GM18909 (cell line): ENCODE data around the gene FNDC3A.
"Not testable (repeated sequence)": the region's sequence is repeated elsewhere in the genome, so short reads cannot be mapped to it uniquely, and the experiment has no call there.

Experiments used
- ATAC-seq: cut with Tn5 transposase; IDR thresholded peaks from one replicate; pipeline ENCODE4 v1.9.1; 2021; ENCODE audit warnings: mild to moderate bottlenecking; ENCODE audit not compliant: unreplicated experiment, poor library complexity

Gene FNDC3A

DNA sequence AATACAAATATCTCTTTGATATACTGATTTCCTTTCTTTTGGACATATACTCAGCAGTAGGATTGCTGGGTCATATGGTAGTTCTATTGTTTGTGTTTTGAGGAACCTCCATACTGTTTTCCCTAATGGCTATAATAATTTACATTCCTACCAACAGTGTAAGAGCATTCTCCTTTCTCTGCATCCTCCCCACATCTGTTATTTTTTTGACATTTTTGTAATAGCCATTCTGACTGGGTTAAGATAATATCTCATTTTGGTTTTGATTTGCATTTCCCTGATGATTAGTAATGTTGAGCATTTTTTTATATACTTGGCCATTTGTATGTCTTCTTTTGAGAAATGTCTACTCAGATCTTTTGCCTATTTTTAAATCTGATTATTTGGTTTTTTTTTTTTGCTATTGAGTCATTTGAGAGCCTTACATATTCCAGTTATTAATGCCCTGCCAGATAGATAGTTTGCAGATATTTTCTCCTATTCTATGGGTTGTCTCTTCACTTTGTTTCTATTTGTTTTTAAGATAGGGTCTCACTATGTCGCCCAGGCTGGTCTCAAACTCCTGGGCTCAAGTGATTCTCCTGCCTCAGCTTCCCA, 95.7 kb downstream of the FNDC3A start:
- ATAC-seq = no peak

DNA sequence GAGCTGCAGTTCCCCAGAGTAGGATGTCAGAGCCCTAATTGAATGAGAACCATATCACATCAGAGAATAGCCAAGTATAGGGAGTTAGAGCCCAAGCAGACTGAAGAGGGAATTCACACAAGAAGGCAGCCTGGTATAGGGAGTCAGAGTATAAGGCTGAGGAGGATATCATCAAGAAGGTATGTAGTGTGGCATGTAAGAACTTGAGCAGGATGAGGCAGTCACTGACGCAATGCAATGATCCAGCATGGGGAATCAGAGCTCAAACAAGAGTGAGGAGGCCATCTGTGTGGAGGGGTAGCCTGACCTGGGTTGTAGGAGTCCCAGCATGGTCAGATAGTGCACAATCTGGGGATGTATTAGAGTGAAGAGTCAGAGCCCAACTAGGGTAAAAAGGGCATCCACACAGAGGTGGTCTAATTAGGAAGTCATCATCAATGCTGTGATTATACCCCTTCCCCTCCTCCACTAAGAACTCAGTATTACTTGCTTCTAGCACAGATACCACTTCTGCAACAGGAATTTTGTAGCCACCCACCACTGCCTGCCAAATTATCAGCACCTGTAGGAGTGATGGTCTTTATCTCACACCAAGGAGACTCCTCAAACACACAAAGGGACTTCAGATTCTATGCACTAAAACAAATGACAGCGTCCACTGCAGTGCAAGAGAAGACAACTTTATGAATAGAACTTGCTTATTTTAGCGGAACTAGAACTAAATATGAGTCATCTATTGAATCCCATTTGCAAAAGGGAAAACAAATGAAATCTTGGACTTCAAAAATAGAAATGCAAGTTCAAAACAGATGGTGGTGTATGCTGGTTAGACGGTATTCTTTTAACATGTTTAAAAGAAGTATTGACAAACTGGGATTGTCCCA, 107.2 kb downstream of the FNDC3A start:
- ATAC-seq = peak; percentile 76

DNA sequence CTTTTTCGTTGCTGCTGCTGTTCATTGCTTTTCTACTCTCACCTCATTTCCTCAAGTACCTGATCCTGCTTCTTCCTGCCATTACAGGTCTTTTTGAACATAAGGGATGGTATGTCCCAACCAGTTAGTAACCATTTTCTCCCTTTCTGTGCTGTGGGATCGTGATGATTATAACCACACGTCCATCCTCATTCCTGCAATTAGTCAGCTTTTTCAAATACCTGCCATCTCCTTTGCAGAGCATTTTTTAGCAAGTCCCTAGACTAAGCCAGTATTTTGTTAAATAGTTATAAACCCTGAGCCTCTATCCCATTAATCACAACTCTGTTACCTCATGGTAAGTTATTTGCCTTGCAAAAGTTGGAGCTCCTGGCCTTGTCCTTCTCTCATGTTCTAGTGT, 109.2 kb downstream of the FNDC3A start:
- no peak for ATAC-seq

DNA sequence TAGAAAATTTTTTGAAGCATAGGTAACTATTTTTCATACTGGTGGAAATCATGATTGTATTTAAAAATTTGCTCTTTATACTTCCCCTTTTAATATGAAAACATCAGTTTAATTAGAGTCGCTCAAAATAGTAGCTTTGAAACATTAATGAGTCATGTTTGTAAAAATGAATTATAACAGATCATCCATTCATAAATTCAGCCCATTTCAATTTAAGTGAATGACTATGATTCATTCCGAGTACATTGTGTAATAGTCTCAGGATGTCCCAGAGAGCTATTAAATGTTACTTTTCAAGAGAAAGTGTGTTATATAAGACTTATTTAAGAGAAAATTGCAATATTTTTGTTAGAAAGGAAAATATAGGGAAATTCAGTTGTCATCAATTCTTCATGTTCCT, 111.0 kb downstream of the FNDC3A start:
- no peak for ATAC-seq

DNA sequence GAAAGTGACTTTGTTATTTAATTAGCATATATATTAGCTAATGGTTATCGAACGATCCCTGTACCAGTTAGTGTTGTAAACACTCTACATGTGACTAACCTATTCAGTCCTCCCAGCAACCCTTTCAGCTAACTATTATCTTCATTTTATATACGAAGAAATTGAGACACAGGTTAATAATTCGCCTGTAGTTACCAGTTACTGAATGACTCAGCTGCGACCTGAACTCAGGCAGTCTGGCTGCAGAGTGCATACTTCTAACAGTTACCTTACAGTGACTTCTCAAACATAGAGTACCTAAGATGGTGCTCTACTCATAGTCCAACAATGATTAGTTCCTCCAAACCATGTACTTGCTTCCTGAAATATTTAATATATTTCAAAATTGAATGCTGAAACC, 117.7 kb downstream of the FNDC3A start:
- ATAC-seq = no peak

DNA sequence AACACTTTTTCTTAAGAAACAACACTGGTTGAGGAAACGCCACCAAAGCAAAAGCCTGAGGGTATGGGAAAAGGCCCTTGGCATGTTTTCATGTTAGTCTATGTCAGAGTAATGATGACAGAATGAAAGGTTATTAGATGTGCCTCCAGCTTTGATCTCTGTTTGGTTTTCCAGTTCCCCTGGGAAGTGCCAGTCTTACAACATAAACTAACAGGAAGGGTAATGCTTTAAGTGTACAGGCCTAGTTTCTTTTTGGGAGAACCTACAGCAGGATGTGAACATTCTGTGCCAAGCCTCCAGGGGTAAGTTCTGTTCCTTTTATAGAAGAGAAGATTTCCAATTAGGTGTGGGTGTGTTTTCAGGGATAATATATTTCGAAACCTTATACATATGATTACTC, 121.7 kb downstream of the FNDC3A start:
- no peak for ATAC-seq

DNA sequence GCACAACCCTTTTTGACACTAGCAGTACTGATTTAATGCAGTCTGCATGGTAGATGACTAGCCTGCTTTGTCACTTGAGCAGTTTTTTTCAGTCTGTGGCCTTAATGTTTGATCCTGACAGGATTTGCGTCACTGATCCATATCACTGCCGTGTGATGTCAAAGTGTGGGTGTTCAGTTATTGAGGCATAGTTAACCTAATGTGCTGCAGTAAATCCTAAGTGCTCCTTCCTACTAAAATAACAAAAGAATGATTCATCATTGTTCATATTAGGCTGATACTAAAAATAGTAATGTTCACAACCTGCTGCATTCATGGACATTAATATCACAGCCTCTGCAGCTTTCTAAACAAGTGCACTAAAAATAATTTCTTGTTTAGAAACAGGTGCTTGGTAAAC, 122.5 kb downstream of the FNDC3A start:
- ATAC-seq = no peak

DNA sequence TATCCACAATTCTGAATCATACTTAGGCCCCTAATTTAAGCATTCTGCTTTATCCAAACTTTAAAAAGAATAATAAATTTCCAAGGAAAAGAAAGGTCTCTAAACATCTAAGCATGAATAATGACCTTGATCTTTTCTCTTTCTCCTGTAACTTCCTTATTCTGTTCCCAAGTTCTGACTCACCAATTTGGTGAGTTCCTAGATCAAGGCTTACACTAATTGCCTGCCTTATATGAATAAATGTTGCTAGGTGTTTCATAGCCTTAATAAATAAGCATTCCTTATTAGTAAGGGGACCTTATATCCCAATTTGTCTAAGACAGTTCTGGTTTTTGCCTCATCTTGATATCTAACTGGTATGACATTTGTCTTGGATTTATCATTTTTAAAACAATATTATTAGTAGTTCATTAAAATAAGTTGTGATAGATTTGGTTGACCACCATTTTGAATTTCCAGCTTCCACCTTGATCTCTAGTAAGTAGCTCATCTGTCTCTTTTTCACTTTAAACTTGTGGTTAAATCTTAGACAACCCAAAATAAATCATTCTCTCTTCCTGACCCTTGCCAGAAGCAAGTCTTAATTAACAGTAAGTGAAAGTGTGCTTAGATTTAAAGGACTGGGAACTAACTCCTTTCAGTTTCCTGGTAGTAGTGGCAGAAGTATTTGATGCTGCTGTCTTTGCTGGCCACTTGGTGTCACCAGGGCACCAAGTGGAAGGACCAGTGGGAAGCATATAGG, 123.2 kb downstream of the FNDC3A start:
- no peak for ATAC-seq

DNA sequence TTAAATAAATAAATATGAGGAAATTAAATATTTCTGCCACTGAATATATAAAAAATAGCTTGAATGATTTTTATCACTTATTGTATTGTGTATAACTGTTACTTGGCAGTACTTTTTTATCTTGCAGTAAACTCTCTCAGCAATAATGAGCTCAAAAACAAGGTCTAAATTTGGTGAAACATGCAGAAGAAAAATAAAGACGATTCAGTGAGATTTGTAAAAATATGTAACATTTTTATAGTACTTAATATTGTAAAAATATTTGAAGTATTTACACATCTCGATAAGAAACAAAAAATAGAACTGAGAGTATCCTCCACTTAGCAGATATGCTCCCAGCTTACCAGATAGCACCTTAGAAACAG, 123.8 kb downstream of the FNDC3A start:
- no peak for ATAC-seq

DNA sequence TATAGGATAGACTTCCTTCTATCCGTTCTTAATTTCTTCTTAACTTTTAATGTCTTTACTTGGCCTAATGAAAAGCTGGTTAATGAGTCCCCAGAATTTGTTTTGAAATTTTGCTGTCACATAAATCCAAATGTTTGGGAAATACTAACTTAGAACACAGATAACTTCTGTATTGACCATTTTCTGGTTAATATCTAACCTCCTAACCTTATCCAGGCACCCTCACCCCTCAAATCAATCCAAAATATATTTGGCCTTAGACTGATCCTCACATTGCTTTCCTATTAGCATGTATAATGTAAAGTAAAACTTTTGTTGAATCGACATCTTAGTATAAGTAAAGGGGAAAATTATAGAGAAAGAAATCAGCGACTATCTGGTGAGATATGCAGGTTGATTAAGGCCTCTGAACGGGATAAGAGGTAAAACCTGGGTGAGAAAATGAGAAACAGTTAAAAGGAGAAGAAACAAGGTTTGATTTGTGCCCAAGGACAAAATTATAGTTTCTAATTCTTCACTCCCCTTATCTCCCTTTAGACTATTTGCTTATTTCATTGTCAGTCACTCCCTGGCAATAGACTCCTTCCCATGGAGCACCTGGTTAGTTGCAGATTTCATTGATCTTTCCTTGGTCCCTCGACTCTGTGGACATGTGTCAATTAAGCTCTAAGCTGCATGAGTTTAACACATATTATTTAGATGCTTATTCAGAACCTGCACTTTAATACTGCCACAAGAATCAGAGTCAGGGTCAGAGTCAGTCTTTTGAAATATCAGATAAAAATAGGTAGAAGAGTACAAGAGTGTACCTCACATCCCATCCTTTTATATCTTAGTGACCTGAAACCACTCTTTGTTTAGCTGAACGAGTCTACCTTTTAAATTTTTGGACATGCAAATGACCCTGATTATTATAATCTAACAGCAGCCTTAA, 125.2 kb downstream of the FNDC3A start:
- ATAC-seq = no peak

DNA sequence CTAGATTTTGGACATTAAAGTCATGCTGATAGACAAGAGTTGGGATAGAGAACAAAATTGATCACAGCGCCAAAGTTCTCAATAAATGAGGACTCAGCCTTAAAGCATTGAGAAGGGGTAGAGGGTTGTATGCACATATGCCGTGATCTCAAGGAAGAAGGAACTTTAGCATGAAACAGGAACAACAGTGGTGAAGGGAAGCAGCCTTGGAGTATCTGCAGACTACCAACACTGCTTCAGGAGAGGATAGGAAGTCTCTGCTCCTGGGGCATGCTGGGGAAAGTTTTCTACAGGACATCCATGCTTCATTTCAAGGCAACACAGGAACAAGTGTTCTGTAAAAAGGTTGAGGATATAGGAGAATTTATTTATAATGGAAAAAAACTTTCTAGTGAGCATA, 132.5 kb downstream of the FNDC3A start:
- ATAC-seq = no peak

DNA sequence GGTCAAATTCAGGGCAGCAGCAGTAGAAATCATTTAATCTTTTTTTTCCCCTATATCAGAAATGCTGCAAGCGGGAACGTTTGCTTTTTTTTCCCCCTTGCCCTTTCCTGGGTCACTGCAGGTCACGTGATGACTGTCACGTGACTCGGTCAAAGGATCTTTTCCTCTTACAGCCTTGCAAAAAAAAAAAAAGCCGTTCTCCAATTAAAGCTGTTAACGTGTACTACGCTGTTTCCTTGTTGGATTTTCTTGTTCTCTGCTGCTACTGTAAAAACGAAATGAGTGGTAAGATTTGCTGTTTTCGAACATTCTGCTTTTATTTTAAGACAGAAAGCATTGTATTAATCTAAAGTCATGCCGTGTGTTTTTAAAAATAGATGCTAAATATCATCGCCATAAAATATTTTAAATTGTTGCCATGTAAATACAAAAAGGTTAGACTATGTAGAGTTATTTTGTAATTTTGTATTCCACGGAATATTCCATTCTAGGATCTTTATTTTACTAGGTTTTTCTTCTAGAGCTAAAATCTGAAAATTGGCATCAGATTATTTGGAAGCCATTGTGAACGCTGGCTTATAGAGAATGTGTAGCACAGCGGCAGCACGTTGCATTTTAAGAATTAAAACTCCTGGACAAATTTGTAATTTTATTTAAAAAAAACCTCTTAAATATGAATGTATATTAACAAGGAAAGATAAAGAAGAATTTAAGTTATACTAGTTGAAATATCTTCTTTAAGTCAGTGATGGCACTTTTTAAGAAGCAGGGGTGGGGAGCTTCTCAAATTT, 134.6 kb downstream of the FNDC3A start:
- peak; percentile 67 for ATAC-seq

DNA sequence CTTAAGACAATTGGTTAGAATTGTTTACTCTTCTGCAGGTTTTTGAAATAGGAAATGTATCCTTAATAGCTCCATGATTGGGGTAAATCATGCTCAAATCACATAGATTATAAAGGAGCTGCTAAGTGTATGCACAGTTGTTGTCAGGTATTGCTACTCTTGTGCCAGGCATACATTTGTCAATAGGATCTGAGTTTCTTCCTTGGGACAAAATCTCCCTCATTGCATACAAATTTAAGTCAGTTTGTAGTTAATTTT, 135.1 kb downstream of the FNDC3A start:
- no peak for ATAC-seq

DNA sequence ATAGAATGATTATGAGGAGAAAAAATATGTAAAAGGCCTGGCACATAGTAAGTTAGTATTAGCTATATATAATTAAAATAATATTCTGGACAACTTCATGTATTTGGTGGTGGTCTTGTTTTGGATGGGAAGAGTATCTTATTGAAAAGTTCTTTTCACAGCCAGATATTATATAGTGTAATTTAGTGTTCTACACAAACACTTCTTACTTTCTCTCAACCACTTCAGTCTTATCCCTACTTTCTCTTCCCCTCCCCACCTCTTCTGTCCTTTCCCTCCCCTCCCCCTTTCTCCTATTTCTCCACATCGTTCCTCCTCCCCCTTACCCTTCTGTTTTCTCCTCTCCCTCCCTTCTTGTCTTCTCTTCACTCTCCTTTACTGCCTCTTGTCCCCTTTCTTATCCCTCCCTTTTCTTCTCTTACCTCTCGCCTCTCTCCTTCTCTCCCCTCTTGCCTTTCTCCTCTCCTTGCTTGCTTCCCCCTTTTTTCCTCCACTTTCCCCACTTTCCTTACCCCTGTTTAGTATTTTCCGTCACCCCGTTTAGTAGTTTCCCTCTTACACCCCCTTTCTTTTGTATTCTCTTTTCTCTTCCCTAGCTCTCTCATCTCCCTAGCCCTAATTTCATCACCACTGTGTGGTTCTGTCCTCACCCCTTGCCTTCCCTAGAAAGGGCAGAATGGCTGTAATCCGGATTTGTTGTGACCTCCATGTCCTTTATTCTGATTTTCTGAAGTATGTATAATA, 137.2 kb downstream of the FNDC3A start:
- no peak for ATAC-seq

DNA sequence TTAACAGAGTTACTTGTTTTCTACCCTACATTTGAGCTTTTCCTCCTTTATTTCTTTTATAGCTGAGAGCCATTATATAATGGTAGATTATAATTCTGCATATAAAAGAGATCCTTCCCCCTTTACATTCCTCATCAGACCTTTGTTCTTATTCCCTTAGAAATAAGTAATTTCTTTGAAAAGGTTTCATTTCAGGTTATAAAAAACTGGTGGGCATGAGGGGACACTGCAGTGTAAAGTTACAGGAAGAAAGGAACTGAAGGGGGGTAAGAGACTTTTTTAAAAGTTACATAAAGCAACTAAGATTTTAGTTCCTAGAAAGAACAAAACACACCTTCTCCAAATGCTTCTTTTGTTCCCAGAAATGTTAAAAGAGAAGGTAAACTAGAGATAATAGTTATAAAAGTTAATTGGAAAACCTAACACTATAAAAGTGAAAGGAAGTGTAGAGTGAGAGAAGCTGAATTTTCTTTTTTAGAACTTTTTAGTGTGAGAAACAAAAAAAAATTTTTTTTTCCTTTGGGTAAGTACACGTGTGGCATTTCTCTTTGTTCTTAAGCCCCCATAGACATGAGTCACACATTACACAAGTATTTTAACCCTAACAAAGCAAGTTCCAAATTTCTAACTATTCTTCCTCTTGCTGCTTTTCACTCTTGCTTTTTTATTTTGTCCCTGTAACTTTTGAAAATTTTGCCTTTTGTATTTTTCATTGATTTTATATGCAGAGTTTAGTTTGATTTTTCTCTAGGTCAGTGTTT, 138.0 kb downstream of the FNDC3A start:
- no peak for ATAC-seq

DNA sequence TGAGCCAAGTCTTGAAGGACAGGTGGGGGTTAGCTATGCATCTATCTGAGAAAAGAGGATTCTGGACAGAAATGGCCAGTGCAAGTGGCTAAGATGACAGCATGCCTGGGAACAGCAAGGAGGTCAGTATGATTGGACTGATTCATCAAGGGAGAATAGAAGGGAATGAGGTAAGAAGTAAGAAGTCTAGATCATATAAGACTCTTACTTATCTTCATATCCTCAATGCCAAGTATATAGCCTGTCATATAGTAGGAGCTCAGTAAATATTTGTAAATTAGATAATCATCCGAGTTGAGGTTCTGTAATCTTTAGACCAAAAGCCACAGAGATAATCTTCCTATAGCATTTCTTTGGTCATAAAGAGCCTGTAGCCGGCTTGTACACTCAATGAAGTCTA, 141.2 kb downstream of the FNDC3A start:
- ATAC-seq = no peak

DNA sequence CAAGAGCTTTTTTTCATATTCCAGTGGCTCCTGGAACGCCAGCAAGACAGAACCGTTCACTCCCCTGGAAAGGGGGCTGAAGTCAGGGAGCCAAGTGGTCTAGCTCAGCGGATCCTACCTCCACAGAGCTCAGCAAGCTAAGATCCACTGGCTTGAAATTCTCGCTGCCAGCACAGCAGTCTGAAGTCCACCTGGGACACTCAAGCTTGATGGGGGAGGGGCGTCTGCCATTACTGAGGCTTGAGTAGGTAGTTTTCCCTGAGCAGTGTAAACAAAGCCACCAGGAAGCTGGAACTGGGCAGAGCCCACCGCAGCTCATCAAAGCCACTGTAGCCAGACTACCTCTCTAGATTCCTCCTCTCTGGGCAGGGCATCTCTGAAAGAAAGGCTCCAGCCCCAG, 142.7 kb downstream of the FNDC3A start:
- ATAC-seq = not testable (repeated sequence)

DNA sequence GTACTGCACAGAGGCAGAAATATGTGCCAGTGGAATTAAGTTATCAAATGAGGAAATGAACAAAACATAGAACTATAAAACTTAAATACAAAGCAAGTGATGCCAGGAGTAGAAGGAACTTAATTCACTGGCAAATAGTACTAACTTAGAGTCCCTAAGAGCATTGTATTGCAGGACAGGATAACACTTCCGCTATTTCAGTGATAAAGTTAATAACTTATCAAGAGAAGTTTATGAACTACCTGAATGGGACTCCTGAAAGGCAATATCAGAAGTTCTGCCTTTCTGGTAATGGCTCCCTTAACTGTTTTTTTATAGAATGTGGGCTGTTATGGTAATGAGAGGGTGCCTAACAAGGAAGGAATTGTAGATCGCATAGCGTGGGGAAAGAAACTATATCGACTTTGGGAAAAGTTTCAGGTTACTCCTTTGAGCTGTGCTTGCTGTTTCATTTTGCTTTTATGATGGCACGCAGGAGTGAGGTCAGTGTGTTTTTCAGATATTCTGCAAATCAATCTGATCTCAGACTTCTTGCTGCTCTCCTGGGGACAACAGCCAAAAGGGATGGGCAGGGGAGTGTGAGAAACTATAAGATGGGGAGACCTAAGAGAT, 149.1 kb downstream of the FNDC3A start:
- no peak for ATAC-seq
